Esophagus squamous epithelium (tissue), 5 donors: ENCODE measurements around the gene EGFLAM. TPM values are rescaled to one million over a fixed set of nuclear protein-coding genes. Genes with fewer than 3 reads are reported as not detected.
A peak's percentile ranks its signal among the peaks of the same experiment; 100 is the strongest.

ENCODE experiments used
- DNase-seq: peaks from one replicate; lab custom pipeline; 2025; lab: John Stamatoyannopoulos, UW
- H3K27ac ChIP-seq, 4 donors: fragments of 200-600 bp; sonication (generic); one replicate each; pipeline ENCODE4 v1.5.1; 2016 to 2019; ENCODE audit warnings: mild to moderate bottlenecking in 1 of 4
- H3K27me3 ChIP-seq, 4 donors: fragments of 200-600 bp; sonication (generic); 1 replicate in 3 of 4; 2 replicates in 1 of 4; pipeline versions ENCODE4 v1.5.1 to v1.6.0; 2017 to 2021; ENCODE audit warnings: antibody characterized with exemption in 1 of 4
- H3K36me3 ChIP-seq, 3 donors: fragments of 200-600 bp; sonication (generic); one replicate each; pipeline ENCODE4 v1.5.1; 2016 to 2019
- H3K4me1 ChIP-seq, 3 donors: fragments of 200-600 bp; sonication (generic); one replicate each; pipeline ENCODE4 v1.5.1; 2017 to 2019
- H3K4me3 ChIP-seq, 4 donors: fragments of 200-600 bp; sonication (generic); 1 replicate in 3 of 4; 2 replicates in 1 of 4; pipeline ENCODE4 v1.5.1; 2016 to 2019; ENCODE audit warnings: mild to moderate bottlenecking in 2 of 4, moderate library complexity in 1 of 4
- H3K9me3 ChIP-seq, 3 donors: fragments of 200-600 bp; sonication (generic); one replicate each; pipeline ENCODE4 v1.5.1; 2016 to 2019
- POLR2A ChIP-seq, 4 donors: fragments of 450-650 bp; IDR thresholded peaks; one replicate each; pipeline ENCODE4 v1.6.1; 2017; ENCODE audit warnings: antibody characterized with exemption in 4 of 4, mild to moderate bottlenecking in 4 of 4, moderate library complexity in 3 of 4
- WGBS, 2 donors: methylation state at CpG; one replicate each; pipeline ENCODE4 v1.1.5; 2018; 5-methylcytosine and 5-hydroxymethylcytosine counted together
- intact Hi-C: fragments of 100-400 bp; cut with DNase I; formaldehyde crosslinking; loops from one replicate; pipeline ENCODE4 v1.15.0; 2022
- total RNA-seq, 4 donors: library from RNA; depleted of rRNA; stranded (reverse); fragments of >200 nt; gene quantifications; one replicate each; pipeline ENCODE4 v1.1.0, GENCODE V29; 2016
- TF ChIP-seq, protein P1 (sequence below), 6 experiments: fragments of 450-650 bp in 4 of 6; fragments of 200-600 bp in 2 of 6; sonication (generic) in 2 of 6; IDR thresholded peaks; one replicate each; pipeline ENCODE4 v1.5.1; 2016 to 2019; ENCODE audit warnings: antibody characterized with exemption in 6 of 6, mild to moderate bottlenecking in 4 of 6, moderate library complexity in 4 of 6
- donor health status: DM: yes; HTN: yes; CAD: no.

Gene EGFLAM
- total RNA-seq, 4 donors from 2014 or later, result 0.38 to 3.3 (median 1.7) TPM

DNA sequence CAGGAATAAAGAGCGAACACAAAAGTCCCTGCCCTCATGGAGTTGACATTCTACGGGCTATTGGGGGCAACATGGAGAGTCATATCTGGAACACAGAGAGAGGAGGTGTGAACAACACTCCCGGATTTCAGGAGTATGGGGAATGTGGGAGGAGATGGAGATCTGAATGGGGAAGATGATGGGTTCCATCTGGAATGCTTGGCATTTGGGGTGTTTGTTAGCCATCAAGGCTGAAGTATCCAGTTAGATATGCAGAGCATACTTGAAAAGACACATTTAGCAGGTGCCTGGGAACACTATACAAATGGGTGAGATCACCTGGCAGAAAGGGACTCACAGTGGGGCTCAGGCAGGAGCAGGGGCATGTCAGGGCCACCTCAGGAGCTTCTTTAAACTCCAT, 61.1 kb downstream of the EGFLAM start:
- Histone ChIP-seq H3K36me3 (no peaks in the 10 kb centered on the region), H3K27ac (no peak overlapping the region), H3K27me3 (no peaks in the 10 kb centered on the region), H3K4me1 (peaks cover 0 to 5% (median 4%) of the 10 kb centered on the region in 3 donors), H3K4me3 (no peak overlapping the region), H3K9me3 (no peaks in the 10 kb centered on the region)
- intact Hi-C loops, result no loop called here
- DNase-seq, result no peak
- TF ChIP-seq, protein P1, sequence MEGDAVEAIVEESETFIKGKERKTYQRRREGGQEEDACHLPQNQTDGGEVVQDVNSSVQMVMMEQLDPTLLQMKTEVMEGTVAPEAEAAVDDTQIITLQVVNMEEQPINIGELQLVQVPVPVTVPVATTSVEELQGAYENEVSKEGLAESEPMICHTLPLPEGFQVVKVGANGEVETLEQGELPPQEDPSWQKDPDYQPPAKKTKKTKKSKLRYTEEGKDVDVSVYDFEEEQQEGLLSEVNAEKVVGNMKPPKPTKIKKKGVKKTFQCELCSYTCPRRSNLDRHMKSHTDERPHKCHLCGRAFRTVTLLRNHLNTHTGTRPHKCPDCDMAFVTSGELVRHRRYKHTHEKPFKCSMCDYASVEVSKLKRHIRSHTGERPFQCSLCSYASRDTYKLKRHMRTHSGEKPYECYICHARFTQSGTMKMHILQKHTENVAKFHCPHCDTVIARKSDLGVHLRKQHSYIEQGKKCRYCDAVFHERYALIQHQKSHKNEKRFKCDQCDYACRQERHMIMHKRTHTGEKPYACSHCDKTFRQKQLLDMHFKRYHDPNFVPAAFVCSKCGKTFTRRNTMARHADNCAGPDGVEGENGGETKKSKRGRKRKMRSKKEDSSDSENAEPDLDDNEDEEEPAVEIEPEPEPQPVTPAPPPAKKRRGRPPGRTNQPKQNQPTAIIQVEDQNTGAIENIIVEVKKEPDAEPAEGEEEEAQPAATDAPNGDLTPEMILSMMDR (IDR thresholded peaks at IDR 0.05), result no peak
- TF ChIP-seq POLR2A (IDR thresholded peaks at IDR 0.05), result no peak
- WGBS, 2 donors, result 83 to 96% methylated on average over 3 of the region's 3 CpGs

DNA sequence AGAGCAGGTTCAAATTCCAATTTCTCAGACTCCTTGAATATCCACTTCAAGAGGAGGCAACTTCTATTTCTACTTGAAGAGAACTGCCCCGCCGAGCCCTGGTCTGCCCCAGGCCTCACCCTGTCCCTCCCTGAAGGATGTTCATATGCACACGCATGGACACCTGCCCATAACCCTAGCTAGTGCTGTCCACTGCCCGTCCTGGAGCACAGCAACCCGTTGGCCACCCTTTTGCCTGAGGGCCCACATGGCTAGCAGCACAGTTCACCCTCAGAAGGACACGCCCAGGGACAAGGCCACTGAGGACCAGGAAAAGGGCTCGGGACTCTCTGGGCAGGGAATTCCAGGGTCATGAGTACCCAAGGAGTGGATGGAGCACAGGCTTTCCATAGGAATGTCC, 63.6 kb downstream of the EGFLAM start:
- H3K9me3 ChIP-seq, result no peaks in the 10 kb centered on the region
- H3K4me3 ChIP-seq, result no peak overlapping the region
- no peak overlapping the region for H3K27ac ChIP-seq
- H3K36me3 ChIP-seq, result no peaks in the 10 kb centered on the region
- H3K27me3 ChIP-seq, result no peaks in the 10 kb centered on the region
- no peak for DNase-seq
- 81% methylated on average over 5 of the region's 7 CpGs; no CpG with 5 or more reads in 1 of the 2 donors for WGBS, 2 donors
- H3K4me1 ChIP-seq, result peaks cover 0 to 5% (median 0%) of the 10 kb centered on the region in 3 donors
- TF ChIP-seq, protein P1 (IDR thresholded peaks at IDR 0.05), result no peak
- TF ChIP-seq POLR2A (IDR thresholded peaks at IDR 0.05), result no peak
- intact Hi-C loops, result no loop called here

DNA sequence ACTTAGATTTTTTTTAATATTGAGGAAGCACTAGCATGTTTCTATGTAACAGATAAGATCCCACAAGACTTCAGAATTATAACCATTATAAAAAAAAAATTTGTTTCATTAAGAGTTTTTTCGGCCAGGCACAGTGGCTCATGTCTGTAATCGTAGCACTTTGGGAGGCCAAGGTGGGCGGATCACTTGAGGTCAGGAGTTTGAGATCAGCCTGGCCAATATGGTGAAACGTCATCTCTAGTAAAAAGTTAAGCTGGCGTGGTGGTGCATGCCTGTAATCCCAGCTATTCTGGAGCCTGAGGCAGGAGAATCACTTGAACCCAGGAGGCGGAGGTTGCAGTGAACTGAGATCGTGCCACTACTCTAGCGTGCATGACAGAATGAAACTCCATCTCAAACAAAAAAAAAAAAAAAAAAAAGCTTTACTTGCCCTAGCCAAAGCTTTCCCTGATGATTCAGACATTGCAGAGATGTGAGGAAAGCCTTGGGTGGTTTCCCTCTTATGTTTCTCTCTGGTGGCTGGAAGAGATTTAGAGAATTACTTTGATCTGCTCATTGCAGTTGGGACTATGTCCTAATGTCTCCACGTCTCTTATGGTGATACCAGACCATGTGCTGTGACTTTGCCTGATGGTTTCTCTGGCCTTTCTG, 65.4 kb downstream of the EGFLAM start:
- intact Hi-C loops, result no loop called here
- 40 to 42% methylated on average over 9 of the region's 9 CpGs for WGBS, 2 donors
- DNase-seq, result no peak
- H3K9me3 ChIP-seq, result no peaks in the 10 kb centered on the region
- no peaks in the 10 kb centered on the region for H3K27me3 ChIP-seq
- peak overlapping the region in 1 of 4 donors; percentile 27 for H3K27ac ChIP-seq
- no peaks in the 10 kb centered on the region for H3K36me3 ChIP-seq
- no peak for TF ChIP-seq POLR2A (IDR thresholded peaks at IDR 0.05)
- TF ChIP-seq, protein P1 (IDR thresholded peaks at IDR 0.05), result no peak
- H3K4me1 ChIP-seq, result peaks cover 0 to 5% (median 0%) of the 10 kb centered on the region in 3 donors
- H3K4me3 ChIP-seq, result no peak overlapping the region

DNA sequence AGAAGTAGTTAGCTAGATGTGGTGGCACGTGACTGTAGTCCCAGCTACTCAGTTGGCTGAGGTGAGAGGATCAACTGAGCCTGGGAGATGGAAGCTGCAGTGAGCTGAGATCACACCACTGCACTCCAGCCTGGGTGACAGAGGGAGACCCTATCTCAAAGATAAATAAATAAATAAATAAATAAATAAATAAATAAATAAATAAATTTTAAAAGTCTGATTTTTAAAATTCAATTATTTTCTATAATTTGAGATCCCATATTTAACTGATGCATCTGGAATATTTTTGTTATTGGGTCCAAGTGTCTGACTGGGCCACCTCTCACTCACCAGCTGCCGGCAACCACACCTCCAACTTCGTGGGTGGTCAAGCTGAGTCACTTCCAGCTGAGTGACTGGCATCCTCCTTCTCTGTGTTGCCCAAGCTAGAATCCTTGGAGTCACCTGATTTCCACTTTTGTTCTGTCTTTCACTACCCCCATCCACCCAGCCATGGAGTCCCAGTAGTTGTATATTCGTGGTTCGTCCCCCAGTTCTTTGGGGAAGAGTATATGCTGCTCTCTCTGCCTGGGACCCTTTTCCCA, 70.9 kb downstream of the EGFLAM start:
- no peak overlapping the region for H3K4me3 ChIP-seq
- no peak overlapping the region for H3K27ac ChIP-seq
- peaks cover 0 to 3% (median 0%) of the 10 kb centered on the region in 3 donors for H3K4me1 ChIP-seq
- intact Hi-C loops, result no loop called here
- no peaks in the 10 kb centered on the region for H3K27me3 ChIP-seq
- no peak for DNase-seq
- no peaks in the 10 kb centered on the region for H3K36me3 ChIP-seq
- WGBS, 2 donors, result 64 to 72% methylated on average over 5 of the region's 5 CpGs
- no peak for TF ChIP-seq POLR2A (IDR thresholded peaks at IDR 0.05)
- TF ChIP-seq, protein P1 (IDR thresholded peaks at IDR 0.05), result no peak
- H3K9me3 ChIP-seq, result no peaks in the 10 kb centered on the region

DNA sequence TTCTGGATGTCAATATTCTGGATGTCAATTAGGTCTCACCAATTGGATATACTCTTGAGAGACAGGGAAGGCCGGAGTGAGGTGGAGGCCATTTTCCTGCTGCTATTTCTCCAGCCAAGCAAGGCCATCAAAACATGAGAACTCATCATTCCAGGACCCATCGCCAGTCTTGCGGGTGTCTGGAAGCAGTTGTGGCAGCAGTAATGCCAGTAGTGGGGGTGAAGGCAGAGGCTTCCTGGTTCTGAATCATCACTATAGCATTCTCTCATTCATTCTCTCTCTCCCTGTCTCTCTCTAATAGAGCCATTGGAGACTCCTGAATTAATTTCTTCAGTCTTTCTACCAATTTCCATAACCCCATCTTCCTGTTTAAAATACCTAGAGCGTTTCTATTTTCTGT, 71.8 kb downstream of the EGFLAM start:
- Histone ChIP-seq H3K9me3 (no peaks in the 10 kb centered on the region), H3K27ac (no peak overlapping the region), H3K27me3 (no peaks in the 10 kb centered on the region), H3K4me3 (no peak overlapping the region), H3K4me1 (no peaks in the 10 kb centered on the region), H3K36me3 (no peaks in the 10 kb centered on the region)
- intact Hi-C loops, result no loop called here
- TF ChIP-seq, protein P1 (IDR thresholded peaks at IDR 0.05), result no peak
- no peak for TF ChIP-seq POLR2A (IDR thresholded peaks at IDR 0.05)
- WGBS, 2 donors, result 74 to 85% methylated on average over 4 of the region's 4 CpGs
- DNase-seq, result no peak
